ENCODE measurements around the gene ADAR.

- TF ChIP-seq CTCF (IDR thresholded peaks at IDR 0.05): no peak
- no peak for TF ChIP-seq POLR2A (IDR thresholded peaks at IDR 0.05)
These were observed 50.6 kb downstream of the ADAR start for GRCh38 chr1:154557248-154557938.
